Motor neuron (in vitro differentiated cells): ENCODE results near the gene PLPPR1. TPM values are rescaled to one million over a fixed set of nuclear protein-coding genes. Genes with fewer than 3 reads are reported as not detected.
A peak's percentile ranks its signal among the peaks of the same experiment; 100 is the strongest.

Experiments used
- ATAC-seq, 8 experiments: fragments of 200-7000 bp; cut with Tn5 transposase; replicated peaks in 6 of 8; 2 replicates each; pipeline ENCODE4 v1.8.0; 2021; ENCODE audit warnings: mild to moderate bottlenecking in 8 of 8, moderate library complexity in 8 of 8
- H3K27ac ChIP-seq, 2 donors: fragments of 250-450 bp; sonication (Bioruptor Pico); 2 replicates each; pipeline ENCODE4 v1.9.0; 2021; ENCODE audit warnings: antibody characterized with exemption in 2 of 2, mild to moderate bottlenecking in 2 of 2, moderate library complexity in 1 of 2
- H3K4me1 ChIP-seq, 2 donors: fragments of 250-450 bp; sonication (Bioruptor Pico); replicated peaks in 1 of 2; 2 replicates each; pipeline ENCODE4 v1.6.1; 2021; ENCODE audit warnings: antibody characterized with exemption in 2 of 2, mild to moderate bottlenecking in 2 of 2, moderate library complexity in 1 of 2
- H3K4me3 ChIP-seq, 5 donors: fragments of 250-450 bp; sonication (Bioruptor Pico); 2 replicates each; pipeline ENCODE4 v1.9.0; 2021; ENCODE audit warnings: antibody characterized with exemption in 5 of 5, mild to moderate bottlenecking in 5 of 5, moderate library complexity in 4 of 5
- WGBS, 10 experiments: fragments of 450-650 bp; shearing (Covaris generic); methylation state at CpG; one replicate each; pipeline ENCODE4 v1.0.0; 2022; 5-methylcytosine and 5-hydroxymethylcytosine counted together
- in situ Hi-C, 9 experiments: fragments of 400-800 bp; cut with MboI; loops; one replicate each; pipeline ENCODE4 v1.15.0; 2021; ENCODE audit warnings: low sequenced_read_pairs in 9 of 9, low pct_unique_long_range_greater_than_20kb in 2 of 9; ENCODE audit not compliant: unreplicated experiment in 9 of 9
- total RNA-seq, 8 experiments: library from RNA; unstranded; fragments of 300-600 nt; gene quantifications; 2 replicates each; pipeline versions ENCODE4 v1.2.3 to v1.2.4, GENCODE V29; 2022

The PLPPR1 gene
- total RNA-seq, 8 experiments from 2014 or later: 0.17 to 52.3 (median 37.5) TPM; not detected in 1

DNA sequence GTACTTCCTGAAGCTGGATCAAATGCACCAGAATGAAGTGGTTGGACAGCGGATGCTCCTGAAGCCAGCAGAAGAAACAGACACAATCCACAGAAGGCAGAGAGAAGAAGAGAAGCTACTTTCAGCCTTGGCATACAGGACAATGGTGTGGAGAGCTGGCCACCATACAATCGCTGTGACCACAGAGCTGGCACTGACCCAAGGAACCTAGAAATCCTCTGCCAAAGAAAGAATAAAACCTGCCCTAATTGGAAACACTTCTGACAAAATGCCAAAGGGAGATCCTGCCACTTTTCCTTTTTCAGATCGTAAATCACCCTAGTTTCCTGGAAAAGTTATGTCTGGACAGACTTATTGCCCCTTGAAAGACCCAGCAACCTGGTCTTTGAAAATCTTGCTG is 278.5 kb downstream of the PLPPR1 start:
- Histone ChIP-seq H3K27ac (no peak overlapping the region), H3K4me3 (no peak overlapping the region), H3K4me1 (peaks cover 0 to 2% of the 10 kb centered on the region in 2 donors)
- WGBS, 10 experiments: 0 to 100% (median 70%) methylated on average over 1 to 3 of the region's 3 CpGs; no CpG with 5 or more reads in 4 of the 10 experiments
- in situ Hi-C loops: loop anchor here in 6 of 9 experiments (25.0 kb wide), 3 partner anchors 195 to 695 kb away; no protein-coding TSS in a partner anchor
- ATAC-seq: no peak

DNA sequence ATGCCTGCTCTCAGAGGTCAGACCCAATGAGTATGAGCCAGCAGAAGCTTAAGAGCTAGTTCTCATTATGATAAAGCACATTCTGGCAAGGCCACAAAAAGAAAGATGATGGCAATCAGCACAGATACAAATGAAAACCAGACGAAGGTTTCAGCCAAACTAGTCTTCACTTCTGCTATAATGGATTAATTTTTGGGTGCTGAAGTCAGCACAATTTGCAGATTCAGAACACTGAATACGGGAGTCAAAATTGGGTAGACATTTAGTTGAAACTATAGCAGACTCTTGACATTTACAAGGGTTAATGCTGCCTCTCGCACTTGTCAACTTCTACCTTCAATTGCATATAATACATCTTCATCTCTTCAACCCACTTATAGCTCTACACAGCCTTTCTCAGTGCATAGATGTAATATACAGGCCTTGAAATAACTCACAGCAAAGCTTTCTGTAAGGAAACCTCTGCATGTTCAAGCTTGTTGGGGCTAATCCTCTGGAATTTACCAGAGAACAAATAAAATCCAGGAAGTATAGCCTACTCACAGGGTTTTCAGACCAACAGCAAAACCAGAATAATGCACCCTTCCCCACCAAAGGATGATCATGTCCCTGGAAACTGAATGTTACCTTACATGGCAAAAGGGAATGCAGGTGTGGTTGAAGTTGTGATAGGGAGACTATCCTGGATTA is 279.1 kb downstream of the PLPPR1 start:
- Histone ChIP-seq H3K4me3 (no peak overlapping the region), H3K4me1 (peaks cover 0 to 2% of the 10 kb centered on the region in 2 donors), H3K27ac (no peak overlapping the region)
- in situ Hi-C loops: loop anchor here in 6 of 9 experiments (25.0 kb wide), 3 partner anchors 195 to 695 kb away; no protein-coding TSS in a partner anchor
- 0 to 83% (median 50%) methylated on average over 1 to 3 of the region's 3 CpGs; no CpG with 5 or more reads in 1 of the 10 experiments for WGBS, 10 experiments
- no peak for ATAC-seq

DNA sequence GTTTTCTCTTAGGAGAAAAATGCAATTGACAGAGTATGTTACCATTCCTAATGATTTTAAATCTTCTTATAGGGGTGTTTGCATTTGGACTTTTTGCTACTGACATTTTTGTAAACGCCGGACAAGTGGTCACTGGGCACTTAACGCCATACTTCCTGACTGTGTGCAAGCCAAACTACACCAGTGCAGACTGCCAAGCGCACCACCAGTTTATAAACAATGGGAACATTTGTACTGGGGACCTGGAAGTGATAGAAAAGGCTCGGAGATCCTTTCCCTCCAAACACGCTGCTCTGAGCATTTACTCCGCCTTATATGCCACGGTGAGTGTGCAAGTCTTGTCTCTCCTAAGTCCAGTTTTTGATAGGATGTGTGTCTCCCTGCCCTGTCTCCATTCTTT is 280.6 kb downstream of the PLPPR1 start:
- no peak for ATAC-seq
- Histone ChIP-seq H3K27ac (no peak overlapping the region), H3K4me1 (peaks cover 0 to 2% of the 10 kb centered on the region in 2 donors), H3K4me3 (no peak overlapping the region)
- in situ Hi-C loops: loop anchor here in 6 of 9 experiments (25.0 kb wide), 3 partner anchors 197 to 697 kb away; no protein-coding TSS in a partner anchor
- WGBS, 10 experiments: 55 to 100% (median 86%) methylated on average over 1 to 8 of the region's 8 CpGs; no CpG with 5 or more reads in 3 of the 10 experiments

DNA sequence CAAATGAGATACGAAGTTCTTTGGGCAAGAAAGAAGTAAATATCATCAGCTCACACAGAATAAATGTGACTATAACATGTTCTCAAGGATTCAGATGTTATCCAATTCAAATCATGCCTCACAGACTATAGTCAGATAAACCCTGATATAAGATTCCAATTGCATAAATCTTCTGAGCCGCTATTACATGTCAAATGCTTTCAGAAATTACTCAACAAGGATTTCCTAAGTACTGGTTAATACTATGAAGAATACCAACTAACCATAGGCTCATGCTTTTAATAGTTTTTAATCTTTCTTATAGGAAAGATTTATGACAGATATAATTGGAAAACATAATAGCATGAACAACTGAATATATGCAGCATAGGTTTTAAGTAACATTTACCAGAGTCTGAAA is 282.7 kb downstream of the PLPPR1 start:
- WGBS, 10 experiments: 0 to 67% (median 20%) methylated on average over 1 to 2 of the region's 2 CpGs
- in situ Hi-C loops: loop anchor here in 6 of 9 experiments (25.0 kb wide), 3 partner anchors 199 to 699 kb away; no protein-coding TSS in a partner anchor
- Histone ChIP-seq H3K4me3 (no peak overlapping the region), H3K4me1 (peaks cover 0 to 2% of the 10 kb centered on the region in 2 donors), H3K27ac (no peak overlapping the region)
- peak in 3 of 8 experiments; percentile 7 to 24 (median 14) for ATAC-seq

DNA sequence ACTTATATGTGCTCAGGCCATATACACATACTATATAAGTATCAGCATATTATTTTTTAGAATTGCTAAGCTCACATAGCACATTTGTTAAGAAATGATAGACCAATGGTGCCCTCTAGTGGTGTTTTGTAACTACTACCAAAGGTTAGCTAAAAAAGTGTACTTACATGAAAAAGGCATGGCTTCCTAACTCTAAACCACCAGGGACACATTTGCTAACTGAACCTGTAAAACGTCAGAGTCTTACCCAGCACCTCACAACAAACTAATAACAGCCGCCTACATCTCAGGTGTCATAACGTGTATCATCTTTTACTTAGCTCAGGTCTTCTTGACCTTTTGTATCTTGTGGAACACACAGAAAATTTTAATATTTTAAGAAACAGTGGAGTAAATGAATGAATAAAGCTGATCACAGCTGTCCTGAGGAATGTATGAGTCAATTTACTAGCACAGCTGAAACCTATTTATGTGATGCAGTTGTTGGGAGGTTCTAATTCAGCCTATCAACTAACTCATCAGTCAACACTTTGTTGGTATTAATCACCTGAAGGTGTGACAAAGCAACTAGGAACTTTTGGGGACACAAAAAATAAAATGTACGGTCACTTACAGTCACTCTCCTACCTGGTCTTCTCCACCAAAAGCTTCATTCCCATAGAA is 283.4 kb downstream of the PLPPR1 start:
- ATAC-seq: peak; percentile 49 to 86 (median 66)
- WGBS, 10 experiments: 0 to 75% (median 18%) methylated on average over 1 to 4 of the region's 4 CpGs; no CpG with 5 or more reads in 2 of the 10 experiments
- peaks cover 0 to 2% of the 10 kb centered on the region in 2 donors for H3K4me1 ChIP-seq
- H3K4me3 ChIP-seq: no peak overlapping the region
- no peak overlapping the region for H3K27ac ChIP-seq
- in situ Hi-C loops: loop anchor here in 6 of 9 experiments (25.0 kb wide), 3 partner anchors 200 to 700 kb away; no protein-coding TSS in a partner anchor

DNA sequence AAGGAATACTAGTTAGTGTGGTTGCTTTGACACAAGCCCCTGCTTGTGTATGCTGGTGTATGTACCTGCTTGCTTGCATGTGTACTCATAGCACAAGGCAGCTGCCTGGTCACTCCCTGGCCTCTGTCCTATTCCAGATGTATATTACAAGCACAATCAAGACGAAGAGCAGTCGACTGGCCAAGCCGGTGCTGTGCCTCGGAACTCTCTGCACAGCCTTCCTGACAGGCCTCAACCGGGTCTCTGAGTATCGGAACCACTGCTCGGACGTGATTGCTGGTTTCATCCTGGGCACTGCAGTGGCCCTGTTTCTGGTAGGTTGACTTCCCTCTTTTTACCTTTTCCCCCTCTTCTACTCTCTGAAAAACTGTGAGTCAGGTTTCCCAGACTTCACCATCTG is 284.1 kb downstream of the PLPPR1 start:
- Histone ChIP-seq H3K4me3 (no peak overlapping the region), H3K27ac (no peak overlapping the region), H3K4me1 (no peaks in the 10 kb centered on the region)
- in situ Hi-C loops: loop anchor here in 6 of 9 experiments (25.0 kb wide), 3 partner anchors 200 to 700 kb away; no protein-coding TSS in a partner anchor
- WGBS, 10 experiments: 53 to 100% (median 80%) methylated on average over 4 to 8 of the region's 8 CpGs; no CpG with 5 or more reads in 3 of the 10 experiments
- ATAC-seq: no peak

DNA sequence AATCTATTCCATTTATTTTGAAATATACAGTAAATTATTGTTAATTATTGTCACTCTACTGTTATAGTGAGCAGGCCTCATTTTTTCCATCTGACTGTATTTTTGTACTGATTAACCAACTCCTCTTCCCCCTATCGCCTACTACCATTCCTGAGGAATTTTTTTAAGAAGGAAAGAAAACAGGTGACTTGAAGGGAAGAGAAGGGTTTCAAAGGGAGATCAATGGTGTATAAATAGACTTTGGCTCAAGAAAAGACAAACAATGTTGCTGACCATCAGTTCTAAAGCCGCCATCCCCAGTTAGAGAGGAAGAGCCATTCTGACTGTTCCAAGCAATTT is 286.6 kb downstream of the PLPPR1 start:
- in situ Hi-C loops: loop anchor here in 6 of 9 experiments (25.0 kb wide), 3 partner anchors 203 to 703 kb away; no protein-coding TSS in a partner anchor
- ATAC-seq: no peak
- Histone ChIP-seq H3K27ac (no peak overlapping the region), H3K4me3 (no peak overlapping the region), H3K4me1 (no peaks in the 10 kb centered on the region)
- WGBS, 10 experiments: 24 to 100% (median 86%) methylated on average over 1 to 2 of the region's 2 CpGs

DNA sequence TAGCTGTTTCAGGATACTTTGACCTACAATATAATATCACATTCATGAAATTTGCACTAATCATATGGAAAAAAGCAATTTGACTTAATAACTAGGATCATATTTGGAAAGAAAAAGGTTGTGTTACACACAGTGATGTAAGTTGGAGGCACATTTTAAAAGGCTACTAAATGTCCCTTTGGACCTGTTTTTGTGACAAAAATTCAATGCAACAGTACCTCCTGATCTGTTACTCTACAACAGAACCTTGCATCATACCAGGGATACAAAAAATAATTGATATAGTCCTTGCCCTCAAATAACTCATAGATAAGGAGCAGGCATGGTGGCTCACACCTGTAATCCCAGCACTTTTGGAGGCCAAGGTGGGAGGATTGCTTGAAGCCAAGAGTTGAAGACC is 289.2 kb downstream of the PLPPR1 start:
- in situ Hi-C loops: loop anchor here in 6 of 9 experiments (25.0 kb wide), 3 partner anchors 205 to 705 kb away; no protein-coding TSS in a partner anchor
- H3K27ac ChIP-seq: no peak overlapping the region
- H3K4me1 ChIP-seq: no peaks in the 10 kb centered on the region
- no peak overlapping the region for H3K4me3 ChIP-seq
- no peak for ATAC-seq

DNA sequence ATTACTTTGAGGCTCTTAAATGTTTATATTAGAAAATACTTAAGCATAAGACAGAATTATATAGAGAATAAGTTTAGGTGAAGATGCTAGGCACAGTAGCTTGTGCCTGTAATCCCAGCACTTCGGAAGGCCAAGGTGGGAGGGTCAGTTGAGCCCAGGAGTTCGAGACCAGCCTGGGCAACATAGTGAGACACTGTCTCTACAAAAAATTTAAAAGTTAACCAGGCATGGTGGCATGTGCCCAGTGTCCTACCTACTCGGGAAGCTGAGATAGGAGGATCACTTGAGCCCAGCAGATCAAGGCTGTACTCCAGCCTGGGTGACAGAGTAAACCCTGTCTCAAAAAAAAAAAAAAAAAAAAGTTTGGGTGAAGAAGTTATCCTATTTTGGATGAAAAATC is 294.6 kb downstream of the PLPPR1 start:
- in situ Hi-C loops: loop anchor here in 6 of 9 experiments (25.0 kb wide), 3 partner anchors 211 to 711 kb away; no protein-coding TSS in a partner anchor
- ATAC-seq: no peak

DNA sequence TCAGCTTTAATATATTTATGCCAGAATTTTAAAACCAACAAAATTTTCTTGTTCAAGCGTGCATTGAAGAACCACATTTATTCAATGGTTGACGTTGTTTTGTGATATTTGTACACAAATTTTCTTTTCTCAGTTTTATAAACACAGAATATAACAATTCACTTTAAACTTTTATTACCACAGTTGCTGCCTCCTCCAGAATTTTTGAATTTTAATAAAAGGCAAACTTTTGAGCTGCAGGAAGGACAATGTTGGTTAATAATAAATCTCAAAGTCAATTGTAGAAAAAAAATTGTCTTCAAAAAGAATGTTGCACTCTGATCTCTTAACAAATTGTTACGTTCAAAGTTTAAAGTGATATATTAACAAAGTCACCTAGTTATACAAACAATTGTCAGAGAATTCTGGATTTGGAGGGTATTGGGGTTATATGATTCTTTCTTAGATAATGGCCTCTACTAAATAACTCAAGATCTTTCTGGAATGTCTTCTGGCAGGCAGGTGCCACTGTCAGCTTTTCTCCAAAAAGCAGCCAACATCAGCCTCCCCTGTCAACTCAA is 295.8 kb downstream of the PLPPR1 start:
- ATAC-seq: no peak
- in situ Hi-C loops: loop anchor here in 6 of 9 experiments (25.0 kb wide), 3 partner anchors 212 to 712 kb away; no protein-coding TSS in a partner anchor
- WGBS, 10 experiments: 26 to 95% (median 73%) methylated on average over 1 to 3 of the region's 3 CpGs
- Histone ChIP-seq H3K4me3 (no peak overlapping the region), H3K27ac (no peak overlapping the region), H3K4me1 (no peaks in the 10 kb centered on the region)

More for the DNA sequence above, 294.6 kb downstream of the PLPPR1 start:
- Histone ChIP-seq H3K4me3 (no peak overlapping the region), H3K4me1 (no peaks in the 10 kb centered on the region), H3K27ac (no peak overlapping the region)
- 19 to 94% (median 70%) methylated on average over 2 to 3 of the region's 3 CpGs; no CpG with 5 or more reads in 2 of the 10 experiments for WGBS, 10 experiments

DNA sequence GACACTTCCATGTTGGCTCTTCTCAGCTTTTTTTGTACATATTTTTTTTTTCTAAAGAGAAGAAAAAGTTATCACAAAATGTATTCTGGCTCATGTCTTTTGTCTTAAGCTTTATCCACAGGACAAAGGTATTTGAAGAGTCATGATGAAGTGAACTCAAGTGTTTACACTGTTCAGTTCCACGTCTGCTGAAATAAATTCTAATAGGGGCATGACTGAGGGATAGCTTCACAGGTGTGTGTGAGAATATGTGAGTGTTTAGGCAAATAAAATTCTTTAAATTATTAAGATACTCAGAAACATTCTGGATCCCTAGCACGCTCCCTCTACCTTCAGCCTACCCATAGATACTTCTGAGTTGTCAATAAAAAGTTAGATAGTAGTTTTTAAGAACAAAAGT is 296.5 kb downstream of the PLPPR1 start:
- Histone ChIP-seq H3K4me3 (no peak overlapping the region), H3K4me1 (no peaks in the 10 kb centered on the region), H3K27ac (no peak overlapping the region)
- in situ Hi-C loops: no loop called here
- 0 to 100% (median 43%) methylated on average over 1 to 2 of the region's 2 CpGs; no CpG with 5 or more reads in 1 of the 10 experiments for WGBS, 10 experiments
- ATAC-seq: no peak

DNA sequence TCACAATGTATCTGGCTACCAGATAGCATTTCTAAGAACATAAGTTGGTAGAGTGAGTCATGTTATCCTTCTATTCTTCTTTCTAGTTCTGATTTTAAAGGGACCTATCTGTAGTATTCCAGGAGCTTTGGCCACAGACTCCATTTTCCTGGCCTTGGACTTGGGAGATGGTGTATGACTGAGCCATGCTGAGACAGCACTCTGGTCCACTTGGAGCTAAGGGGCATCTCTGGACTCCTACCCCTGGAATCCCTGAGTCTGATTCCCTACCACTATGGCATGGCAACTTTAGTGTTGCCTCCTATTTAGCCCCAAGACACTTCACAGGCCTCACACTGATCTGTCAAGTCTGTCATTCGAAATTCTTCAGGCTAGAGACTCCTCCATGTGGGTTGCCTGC is 297.5 kb downstream of the PLPPR1 start:
- in situ Hi-C loops: no loop called here
- 0 to 50% (median 19%) methylated on average over 1 of the region's 1 CpG; no CpG with 5 or more reads in 6 of the 10 experiments for WGBS, 10 experiments
- ATAC-seq: peak in 1 of 8 experiments; percentile 79
- Histone ChIP-seq H3K27ac (no peak overlapping the region), H3K4me3 (no peak overlapping the region), H3K4me1 (no peaks in the 10 kb centered on the region)

DNA sequence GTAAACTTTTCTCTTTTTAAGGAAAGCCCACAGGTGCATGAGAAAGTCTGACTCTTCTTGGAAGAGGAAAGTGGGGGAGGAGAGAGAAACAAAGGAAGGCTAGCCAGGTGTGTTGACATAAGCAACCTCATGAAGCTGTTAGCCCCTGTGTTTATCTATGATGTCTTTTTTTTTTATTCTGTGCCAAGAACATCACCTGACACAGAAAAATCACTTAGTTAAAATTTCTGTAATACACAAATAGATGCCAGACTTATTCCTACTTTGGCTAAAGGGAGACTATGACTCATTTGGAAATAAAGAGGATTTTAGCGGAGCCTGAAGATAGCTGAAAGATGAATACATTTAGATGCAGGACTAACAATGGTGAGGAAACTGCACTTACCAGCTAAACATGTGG is 298.0 kb downstream of the PLPPR1 start:
- in situ Hi-C loops: no loop called here
- Histone ChIP-seq H3K4me1 (no peaks in the 10 kb centered on the region), H3K27ac (no peak overlapping the region), H3K4me3 (no peak overlapping the region)
- ATAC-seq: peak in 1 of 8 experiments; percentile 25
- 36 to 100% (median 90%) methylated on average over 1 of the region's 1 CpG; no CpG with 5 or more reads in 2 of the 10 experiments for WGBS, 10 experiments
